Measurements from ENCODE around the gene TSPEAR.

DNA sequence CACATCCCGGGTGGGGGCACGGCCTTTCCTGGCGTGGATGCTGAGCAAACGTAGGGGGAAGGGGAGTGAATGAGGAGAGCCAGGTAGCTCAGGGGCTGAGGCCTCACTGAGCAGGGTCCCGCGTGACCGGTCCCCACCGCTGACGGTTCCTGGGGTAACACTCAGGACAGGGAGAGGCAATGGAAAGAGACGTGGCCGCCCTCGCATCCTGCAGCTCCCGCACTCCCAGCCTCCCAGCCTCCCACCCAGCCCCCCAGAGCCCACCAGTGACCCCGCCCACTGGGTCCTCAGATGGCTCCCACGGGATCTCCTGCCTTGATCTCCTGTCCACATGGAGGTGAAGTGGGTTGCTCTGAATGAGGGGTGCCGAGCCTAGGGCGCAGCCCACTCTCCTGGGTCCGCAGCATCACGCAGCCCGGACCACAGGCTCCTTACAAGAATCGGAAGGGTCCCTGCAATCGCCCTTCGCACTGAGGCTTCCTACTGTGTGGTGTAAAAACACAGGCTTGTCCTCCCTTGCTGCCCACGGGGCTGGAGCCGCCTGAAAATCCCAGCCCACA lies 2.4 kb downstream of the TSPEAR start:
- TF ChIP-seq, protein P1, sequence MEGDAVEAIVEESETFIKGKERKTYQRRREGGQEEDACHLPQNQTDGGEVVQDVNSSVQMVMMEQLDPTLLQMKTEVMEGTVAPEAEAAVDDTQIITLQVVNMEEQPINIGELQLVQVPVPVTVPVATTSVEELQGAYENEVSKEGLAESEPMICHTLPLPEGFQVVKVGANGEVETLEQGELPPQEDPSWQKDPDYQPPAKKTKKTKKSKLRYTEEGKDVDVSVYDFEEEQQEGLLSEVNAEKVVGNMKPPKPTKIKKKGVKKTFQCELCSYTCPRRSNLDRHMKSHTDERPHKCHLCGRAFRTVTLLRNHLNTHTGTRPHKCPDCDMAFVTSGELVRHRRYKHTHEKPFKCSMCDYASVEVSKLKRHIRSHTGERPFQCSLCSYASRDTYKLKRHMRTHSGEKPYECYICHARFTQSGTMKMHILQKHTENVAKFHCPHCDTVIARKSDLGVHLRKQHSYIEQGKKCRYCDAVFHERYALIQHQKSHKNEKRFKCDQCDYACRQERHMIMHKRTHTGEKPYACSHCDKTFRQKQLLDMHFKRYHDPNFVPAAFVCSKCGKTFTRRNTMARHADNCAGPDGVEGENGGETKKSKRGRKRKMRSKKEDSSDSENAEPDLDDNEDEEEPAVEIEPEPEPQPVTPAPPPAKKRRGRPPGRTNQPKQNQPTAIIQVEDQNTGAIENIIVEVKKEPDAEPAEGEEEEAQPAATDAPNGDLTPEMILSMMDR (IDR thresholded peaks at IDR 0.05) = no peak
- TF ChIP-seq POLR2A (IDR thresholded peaks at IDR 0.05) (no peak), POLR2AphosphoS5 (IDR thresholded peaks at IDR 0.05) (no peak), EP300 (IDR thresholded peaks at IDR 0.05; ENCODE audit: low read depth) (no peak)
